Measurements from ENCODE around the gene TBC1D23.
"Not testable (repeated sequence)": the region's sequence is repeated elsewhere in the genome, so short reads cannot be mapped to it uniquely, and the experiment has no call there.

Gene TBC1D23

GRCh38 chr3:100260685-100261484 is at the start of gene TBC1D23:
TSS of gene TBC1D23 (plus strand) at chr3:100260992. CDS start at chr3:100261019, 27 bp downstream.
- peak; percentile 91 for DNase-seq

- no peak for DNase-seq
Measured at GRCh38 chr3:100213891-100214573, 46.8 kb upstream of the TBC1D23 start.

- DNase-seq: no peak
Measured at GRCh38 chr3:100214574-100214964, 46.2 kb upstream of the TBC1D23 start.

GRCh38 chr3:100216713-100217112 is 44.1 kb upstream of the TBC1D23 start:
- no peak for DNase-seq

GRCh38 chr3:100221159-100221558 is 39.6 kb upstream of the TBC1D23 start:
- DNase-seq: no peak

GRCh38 chr3:100225193-100225592 is 35.6 kb upstream of the TBC1D23 start:
- no peak for DNase-seq

GRCh38 chr3:100225883-100226282 is 34.9 kb upstream of the TBC1D23 start:
- DNase-seq: no peak

GRCh38 chr3:100226712-100227429 is 33.9 kb upstream of the TBC1D23 start:
- DNase-seq: no peak

GRCh38 chr3:100227511-100227921 is 33.3 kb upstream of the TBC1D23 start:
- no peak for DNase-seq

- no peak for DNase-seq
Measured at GRCh38 chr3:100228247-100228646, 32.5 kb upstream of the TBC1D23 start.

- not testable (repeated sequence) for DNase-seq
Measured at GRCh38 chr3:100229188-100229587, 31.6 kb upstream of the TBC1D23 start.

- DNase-seq: no peak
Measured at GRCh38 chr3:100230710-100231109, 30.1 kb upstream of the TBC1D23 start.

- no peak for DNase-seq
Measured at GRCh38 chr3:100231668-100232067, 29.1 kb upstream of the TBC1D23 start.

GRCh38 chr3:100234364-100234763 is 26.4 kb upstream of the TBC1D23 start:
- DNase-seq: no peak

GRCh38 chr3:100238599-100238998 is 22.2 kb upstream of the TBC1D23 start:
- DNase-seq: no peak

- not testable (repeated sequence) for DNase-seq
Measured at GRCh38 chr3:100242471-100242870, 18.3 kb upstream of the TBC1D23 start.

- DNase-seq: no peak
Measured at GRCh38 chr3:100244264-100244663, 16.5 kb upstream of the TBC1D23 start.

GRCh38 chr3:100245136-100245535 is 15.7 kb upstream of the TBC1D23 start:
- DNase-seq: no peak

- DNase-seq: no peak
Measured at GRCh38 chr3:100245927-100246326, 14.9 kb upstream of the TBC1D23 start.

GRCh38 chr3:100246999-100247398 is 13.8 kb upstream of the TBC1D23 start:
- DNase-seq: no peak

- DNase-seq: no peak
Measured at GRCh38 chr3:100252001-100252400, 8.8 kb upstream of the TBC1D23 start.

GRCh38 chr3:100254168-100254777 is 6.5 kb upstream of the TBC1D23 start:
- peak; percentile 24 for DNase-seq

GRCh38 chr3:100256731-100257151 is 4.1 kb upstream of the TBC1D23 start:
- DNase-seq: no peak
